HG03135 (cell line): ENCODE measurements around the gene BMPR1A.

Source experiments
- ATAC-seq: cut with Tn5 transposase; IDR thresholded peaks from one replicate; pipeline ENCODE4 v1.9.1; 2021; ENCODE audit warnings: mild to moderate bottlenecking, moderate library complexity; ENCODE audit not compliant: unreplicated experiment

The BMPR1A gene

DNA sequence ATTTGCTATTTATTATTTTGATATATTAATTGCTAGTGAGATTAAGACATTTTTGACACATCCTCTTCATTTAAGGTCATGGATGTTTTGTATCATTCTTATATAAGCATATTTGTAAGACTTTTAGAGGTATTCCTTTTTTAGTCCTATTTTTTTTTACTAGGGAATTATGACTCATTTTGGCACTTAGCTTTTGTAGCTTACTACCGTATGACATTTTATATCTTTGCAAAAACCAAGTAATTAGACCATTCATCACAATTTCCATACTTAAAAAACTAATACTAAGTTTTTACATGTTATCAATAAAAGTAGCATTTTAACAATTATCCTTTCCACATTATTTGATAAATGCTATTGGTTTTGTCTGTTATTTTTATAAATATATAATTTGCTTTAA is 41.6 kb downstream of the BMPR1A start:
- ATAC-seq, result no peak

DNA sequence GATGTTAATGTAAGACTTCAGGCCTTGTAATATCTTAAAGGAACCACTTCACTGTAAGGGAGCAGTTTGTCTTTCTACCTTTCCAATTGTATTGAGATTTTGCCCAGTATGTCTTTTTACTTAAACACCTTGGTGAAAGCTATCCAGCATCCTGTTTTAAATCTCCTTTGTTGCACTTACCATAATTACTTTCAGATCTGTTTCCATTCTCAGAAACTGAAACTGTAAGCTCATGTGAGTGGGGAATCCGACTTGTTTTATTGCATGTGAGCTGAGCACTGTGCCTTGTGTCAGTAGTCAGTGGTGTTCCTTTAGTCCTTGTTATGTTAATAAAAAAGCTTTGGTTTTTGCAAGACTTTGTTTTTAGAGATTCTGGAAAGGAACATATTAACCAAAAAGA is 42.2 kb downstream of the BMPR1A start:
- no peak for ATAC-seq

DNA sequence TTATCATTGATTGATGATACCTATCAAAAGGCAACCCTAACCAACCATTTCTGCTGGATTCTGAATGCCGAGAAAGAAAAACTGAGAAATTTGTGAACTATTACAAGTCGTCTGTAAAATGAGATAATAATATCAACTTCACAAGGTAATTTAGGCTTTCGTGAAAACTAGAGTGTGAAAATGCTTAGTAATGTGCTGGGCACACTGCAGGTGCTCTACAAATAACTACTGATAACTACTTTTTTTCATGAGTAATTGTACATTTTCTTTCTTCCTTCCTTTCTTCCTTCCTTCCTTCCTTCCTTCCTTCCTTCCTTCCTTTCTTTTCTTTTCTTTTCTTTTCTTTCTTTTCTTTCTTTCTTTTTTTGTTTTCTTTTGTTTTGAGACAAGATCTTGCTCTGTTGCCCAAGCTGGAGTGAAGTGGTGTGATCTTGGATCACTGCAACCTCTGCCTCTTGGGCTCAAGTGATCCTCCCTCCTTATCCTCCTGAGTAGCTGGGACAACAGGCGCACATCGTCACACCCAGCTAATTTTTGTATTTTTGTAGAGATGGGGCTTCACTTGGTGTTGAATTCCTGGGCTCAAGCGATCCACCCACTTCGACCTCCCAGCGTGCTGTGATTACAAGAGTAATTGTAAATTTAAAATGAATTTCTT is 42.9 kb downstream of the BMPR1A start:
- ATAC-seq, result no peak

DNA sequence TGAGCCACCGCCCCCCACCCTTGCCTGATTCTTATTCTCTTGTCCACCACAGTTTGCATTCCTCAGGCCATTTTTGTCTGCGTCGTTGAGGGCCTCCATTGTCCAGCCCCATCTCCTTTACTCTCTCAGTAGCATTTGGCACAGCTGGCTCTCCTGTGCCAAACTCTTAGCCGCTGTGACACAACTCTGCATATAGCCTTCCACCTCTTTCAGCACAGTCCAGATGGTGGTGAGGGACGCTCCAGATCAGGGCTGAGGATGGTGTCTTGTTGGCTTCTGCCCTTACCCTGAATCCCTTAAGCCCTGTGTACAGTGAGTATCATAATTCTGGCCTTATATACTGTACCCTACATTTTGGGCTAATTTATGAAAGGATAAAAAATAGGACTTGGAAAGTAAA is 45.6 kb downstream of the BMPR1A start:
- no peak for ATAC-seq

DNA sequence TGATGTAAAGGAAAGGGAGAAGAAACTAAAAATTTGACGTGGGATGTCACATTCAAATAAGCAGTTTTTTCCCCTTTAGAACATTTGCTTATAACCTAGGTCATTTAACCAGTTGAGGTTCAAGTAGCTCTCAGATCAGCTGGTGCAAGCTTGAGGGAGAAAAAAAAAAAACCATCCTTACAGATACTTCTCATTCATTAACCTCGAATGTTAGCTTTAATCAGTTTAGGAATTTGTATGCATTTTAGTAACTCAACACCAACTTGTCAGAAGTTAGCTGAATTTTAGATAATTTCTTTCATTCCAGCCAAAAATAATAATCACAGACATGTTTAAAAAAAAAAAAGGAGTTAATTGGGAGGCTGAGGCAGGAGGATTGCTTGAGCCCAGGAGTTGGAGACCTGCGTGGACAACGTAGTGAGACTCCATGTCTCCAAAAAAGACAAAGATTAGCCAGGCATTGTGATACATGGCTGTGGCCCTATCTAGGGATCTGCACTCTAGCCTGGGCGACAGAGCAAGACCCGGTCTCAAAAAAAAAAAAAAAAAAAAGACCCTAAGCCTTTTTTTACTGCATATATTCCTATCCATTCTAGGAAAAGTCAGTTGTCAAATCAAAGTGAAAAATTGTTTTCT is 46.2 kb downstream of the BMPR1A start:
- ATAC-seq, result no peak

DNA sequence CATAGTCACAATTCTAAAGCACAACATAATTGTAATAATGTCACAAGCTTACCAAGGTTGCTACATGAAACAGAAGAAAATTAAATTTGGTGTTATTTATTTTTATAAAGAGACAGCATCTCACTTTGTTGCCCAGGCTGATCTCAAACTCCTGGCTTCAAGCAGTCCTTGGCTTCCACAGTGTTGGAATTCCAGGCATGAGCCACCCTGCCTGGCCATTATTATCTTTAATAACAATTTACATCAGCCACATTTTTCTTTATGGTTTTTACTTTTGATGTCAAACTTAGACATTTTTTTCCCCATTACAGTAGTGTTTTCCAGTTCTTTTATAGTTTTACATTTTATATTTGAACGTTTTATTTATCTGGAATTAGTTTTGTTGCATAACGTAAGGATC is 46.7 kb downstream of the BMPR1A start:
- ATAC-seq, result no peak

DNA sequence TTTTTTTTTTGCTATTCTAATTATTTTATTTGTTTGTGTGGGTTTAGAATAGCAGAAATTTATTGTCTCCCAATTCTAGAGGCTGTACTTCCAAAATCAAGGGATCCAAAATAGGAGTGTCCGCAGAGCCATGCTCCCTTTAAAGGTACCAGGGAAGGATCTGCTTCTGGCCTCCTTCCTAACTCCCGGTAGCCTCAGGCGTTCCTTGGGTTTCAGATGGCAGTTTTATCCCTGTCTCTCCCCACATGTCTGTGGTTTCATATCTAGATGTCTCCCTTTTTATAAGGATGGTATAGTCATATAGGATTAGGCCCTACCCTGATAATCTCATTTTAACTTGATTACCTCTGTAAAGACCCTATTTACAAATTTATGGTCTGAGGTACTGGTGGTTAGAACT is 48.4 kb downstream of the BMPR1A start:
- no peak for ATAC-seq

DNA sequence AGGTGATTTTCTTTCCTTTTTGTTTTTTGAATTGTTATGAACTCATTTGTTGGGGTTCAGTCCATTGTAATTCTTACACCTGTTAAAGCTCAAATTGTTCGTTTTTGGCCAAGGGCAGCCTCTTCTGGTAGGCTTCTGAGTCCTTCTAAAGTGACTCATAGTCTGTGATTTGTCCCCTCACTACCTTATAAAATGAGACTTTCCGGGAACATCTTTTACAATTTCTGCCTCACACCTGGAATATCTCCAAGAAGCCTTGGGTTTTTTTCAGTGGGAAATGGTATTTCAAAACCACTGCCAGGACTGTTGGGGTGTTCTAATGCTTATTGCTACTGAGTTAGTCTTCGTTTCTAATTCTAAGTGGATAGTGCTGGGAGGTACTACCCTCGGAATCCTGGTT is 56.7 kb downstream of the BMPR1A start:
- no peak for ATAC-seq

DNA sequence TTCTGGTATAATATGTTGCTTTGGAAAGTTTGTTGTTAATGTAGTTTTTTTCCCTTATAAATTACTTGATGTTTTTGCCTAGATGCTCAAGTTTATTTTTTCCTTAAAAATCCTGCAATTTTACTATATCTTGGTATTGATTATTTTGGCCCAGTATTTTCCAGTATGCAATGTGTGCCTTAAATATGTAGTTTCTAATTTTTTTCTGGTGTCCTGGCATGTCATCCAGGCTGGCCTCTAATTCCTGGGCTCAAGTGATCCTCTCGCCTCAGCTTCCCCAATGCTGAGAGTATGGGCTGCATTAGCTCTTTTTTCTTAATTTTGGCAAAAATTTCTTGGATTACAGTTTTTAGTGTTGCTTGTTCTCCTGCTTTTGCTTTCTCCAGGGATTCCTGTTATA is 57.6 kb downstream of the BMPR1A start:
- ATAC-seq, result no peak

DNA sequence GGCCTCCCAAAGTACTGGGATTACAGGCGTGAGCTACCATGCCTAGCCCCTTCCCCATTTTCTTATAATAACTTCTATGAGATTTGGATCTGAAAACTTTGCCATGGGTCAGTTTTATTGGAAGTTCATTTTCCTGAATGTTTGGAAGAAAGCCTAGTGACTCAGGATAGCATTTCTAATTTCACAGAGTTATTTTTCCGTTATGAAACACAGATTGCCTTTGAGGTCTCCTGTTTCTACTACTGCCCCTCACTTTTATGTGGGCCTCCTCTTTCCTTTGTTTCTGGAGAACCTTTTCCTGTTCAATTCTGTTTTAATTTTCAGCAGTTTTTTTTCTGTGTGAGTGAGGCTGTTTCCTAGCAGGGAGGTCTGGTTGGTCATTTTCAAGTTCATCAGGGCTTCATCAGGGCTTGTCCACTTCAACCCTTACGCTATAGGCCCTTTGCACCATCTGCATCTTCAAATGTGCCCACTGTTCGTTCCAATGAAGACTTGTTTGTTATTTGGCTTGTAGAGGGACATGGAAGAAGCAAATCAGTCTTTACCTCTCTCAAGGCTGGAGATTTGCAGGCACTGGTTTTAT is 58.7 kb downstream of the BMPR1A start:
- no peak for ATAC-seq

DNA sequence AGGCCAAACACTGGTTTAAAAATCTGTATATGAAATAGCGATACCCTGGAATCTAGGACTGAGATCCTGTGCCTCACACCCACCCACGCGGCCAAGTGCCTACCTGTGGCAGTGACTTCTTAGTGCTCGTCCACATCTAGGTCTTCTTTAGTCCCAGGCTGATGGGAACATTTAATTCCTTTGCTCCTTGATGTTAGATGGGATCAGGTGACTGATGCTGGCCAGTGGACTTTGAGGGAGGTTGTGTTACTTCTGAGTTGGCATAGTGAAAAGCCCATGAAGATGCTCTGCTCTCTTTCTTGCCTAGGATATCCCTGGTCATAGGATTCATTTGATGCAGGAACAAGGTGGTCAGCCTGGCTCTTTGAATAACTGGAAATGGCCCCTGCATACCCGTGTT is 59.2 kb downstream of the BMPR1A start:
- ATAC-seq, result no peak

DNA sequence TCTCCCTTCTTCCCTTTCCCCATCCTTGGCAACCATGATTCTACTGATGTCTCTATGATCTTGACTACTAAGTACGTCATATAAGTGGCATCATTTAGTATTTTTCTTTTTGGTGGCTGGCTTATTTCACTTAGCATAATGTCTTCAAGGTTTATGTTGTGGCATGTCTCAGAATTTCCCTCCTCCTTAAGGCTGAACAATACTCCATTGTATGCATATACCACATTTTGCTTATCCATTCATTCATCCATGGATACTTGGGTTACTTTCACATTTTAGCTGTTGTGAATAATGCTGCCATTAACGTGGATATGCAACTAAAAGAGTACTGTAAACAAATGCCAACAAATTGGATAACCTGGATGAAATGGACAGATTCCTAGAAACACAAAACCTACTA is 60.8 kb downstream of the BMPR1A start:
- ATAC-seq, result no peak

DNA sequence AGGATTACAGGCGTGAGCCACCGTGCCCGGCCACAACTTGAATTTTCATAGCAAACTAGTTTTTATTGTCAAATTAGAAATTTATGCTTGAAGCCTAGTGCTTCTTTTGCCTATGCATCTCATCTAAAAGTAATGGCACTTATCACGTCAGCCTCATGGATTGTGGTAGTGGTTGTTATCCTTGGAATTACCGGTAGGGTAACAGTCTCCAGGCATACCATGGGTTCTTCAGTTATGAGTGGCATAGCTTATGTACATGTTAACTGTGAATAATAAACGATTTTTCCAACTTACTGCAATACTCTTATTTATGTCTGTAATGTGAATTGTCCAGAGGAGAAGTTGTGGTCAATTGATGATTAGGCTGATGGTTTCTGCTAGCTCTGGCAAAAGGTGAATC is 63.1 kb downstream of the BMPR1A start:
- no peak for ATAC-seq

DNA sequence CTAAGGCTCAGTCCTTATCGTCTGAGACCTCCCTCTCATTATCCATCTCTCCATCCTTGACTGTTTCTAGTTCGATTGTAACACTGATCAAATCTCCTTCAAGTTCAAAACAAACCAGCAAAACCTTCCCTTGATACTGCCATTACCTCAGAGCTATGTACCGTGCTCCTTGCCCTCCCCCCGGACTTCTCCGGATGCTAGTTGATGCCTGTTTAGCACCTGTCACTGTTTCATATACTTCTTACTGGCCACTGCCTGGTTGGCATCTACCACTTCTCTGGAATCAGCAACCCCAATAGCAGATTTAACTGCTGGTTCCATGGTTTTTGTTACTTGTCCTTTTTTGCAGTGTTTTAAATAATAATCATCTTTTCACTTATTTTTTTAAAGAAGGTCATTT is 64.1 kb downstream of the BMPR1A start:
- ATAC-seq, result no peak

DNA sequence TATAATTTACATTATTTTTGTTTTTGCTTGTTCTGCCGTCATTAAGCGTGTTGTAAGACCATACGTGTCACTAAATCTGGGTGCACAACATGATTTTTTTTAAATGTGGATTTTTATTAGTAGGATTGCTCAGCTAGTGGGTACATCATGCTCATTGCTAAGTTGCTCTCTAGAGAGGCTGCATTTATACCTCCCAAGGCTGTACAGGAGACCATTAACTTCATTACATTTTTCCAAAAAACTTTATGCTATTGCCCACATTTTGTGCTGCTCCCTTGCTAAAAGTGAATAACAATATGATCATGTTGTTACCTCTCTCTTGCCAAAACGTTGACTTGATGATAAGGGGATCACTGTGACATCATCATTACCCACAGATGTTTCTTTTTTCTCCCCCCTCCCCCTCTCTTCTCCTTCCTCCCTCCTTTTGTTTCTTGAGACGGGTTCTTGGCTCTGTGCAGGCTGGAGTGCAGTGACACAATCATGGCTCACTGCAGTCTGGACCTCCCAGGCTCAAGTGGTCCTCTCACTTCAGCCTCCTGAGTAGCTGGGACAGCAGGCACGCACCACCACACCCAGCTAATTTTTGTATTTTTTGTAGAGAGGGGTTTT is 65.1 kb downstream of the BMPR1A start:
- no peak for ATAC-seq

DNA sequence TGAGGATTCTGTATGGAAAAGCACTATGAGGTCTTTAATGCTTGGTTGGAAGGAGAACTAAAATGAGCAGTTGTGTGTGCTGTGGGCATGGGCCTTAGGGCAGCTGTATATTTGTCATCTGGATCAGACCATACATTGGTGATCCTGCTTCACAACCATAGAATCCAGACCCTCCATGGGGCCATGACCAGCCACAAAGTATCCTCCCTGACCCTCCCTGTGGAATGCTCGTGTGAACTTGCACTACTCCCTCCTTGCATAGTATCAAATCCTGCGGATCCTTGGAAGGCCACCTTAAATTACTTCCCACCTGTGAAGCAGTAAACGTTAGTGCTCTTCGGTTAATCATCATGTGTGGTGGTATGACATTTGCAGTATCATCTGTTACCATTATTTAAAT is 67.1 kb downstream of the BMPR1A start:
- no peak for ATAC-seq

DNA sequence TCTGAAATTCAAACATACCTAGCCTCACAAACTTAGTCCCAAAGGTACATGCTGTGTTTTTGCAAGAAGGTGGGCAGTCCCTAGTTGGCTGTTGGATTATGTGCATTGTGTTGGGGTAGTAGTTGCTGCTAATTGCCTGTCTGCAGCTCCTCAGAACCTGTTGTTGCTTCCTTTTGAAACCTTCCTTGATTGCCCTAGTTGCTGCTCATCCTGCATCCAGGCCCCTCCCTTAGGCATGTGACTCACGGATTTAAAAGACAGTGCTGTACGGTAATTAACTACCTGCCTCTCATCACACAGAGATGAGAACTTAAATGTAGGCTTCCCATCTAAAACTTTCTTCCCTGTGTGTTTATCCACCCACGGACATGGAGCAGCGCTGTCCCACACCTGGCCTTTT is 67.7 kb downstream of the BMPR1A start:
- ATAC-seq, result no peak

DNA sequence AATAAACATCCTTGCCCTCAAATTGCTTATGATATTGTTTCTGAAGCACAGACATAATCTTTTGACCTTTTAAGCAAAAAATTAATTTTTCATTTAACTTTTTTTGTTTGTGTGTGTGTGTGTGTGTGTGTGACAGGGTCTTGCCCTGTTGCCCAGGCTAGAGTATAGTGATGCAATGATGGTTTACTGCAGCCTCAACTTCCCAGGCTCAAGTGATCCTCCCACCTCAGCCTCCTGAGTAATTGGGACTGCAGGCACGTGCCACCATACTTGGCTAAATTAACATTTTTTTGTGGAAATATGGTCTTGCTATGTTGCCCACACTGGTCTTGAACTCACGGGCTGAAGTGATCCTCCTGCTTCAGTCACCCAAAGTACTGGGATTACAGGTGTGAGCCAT is 68.9 kb downstream of the BMPR1A start:
- ATAC-seq, result no peak

DNA sequence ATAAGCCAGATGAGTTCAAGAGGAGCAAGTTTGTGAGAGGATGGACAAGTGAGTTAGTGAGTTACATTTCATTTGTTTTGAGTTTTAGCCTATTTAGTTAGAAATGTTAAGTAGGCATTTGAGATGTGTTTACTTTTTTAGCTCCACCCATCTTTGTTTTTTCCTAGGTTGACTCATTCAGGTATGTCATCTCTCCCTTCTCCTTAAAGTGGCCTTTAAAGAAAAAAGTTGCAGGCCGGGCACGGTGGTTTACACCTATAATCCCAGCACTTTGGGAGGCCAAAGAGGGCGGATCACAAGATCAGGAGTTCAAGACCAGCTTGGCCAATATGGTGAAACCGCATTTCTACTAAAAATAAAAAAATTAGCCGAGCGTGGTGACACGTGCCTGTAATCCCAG is 71.2 kb downstream of the BMPR1A start:
- no peak for ATAC-seq

DNA sequence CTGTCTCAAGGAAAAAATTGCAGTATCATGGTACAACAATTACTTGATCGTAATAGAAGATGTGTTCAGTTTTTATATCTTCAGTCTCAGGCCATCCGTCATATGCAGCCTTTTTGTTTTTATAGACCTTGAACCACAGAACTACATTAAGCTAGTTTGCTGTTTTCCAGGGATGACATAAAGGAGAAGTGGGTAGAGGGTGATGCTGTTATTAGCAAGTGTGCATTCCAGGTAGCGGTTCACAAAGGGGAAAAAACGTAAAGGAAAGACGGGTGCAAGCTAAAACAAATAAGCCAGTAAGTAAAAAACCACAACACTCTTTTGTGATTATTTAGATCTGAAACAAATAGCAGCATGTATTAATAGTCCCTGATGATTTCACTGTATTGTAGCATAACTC is 71.7 kb downstream of the BMPR1A start:
- ATAC-seq, result no peak

DNA sequence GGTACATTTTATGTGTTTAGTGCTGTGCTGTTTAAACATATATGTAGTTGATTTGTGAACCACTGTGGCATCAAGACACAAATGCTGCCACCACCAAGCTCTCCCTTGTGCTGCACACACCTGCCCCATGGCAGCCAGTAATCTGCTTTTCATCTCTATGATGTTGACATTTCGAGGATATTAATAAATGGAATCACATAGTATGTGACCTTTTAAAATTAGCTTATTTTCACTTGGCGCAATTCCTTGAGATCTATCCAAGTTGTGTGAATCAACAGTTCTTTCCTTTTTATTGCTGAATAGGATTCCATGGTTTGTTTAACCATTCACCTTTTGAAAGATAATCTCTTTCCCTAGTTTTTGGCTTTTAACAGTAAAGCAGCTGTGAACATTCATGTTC is 73.1 kb downstream of the BMPR1A start:
- no peak for ATAC-seq

DNA sequence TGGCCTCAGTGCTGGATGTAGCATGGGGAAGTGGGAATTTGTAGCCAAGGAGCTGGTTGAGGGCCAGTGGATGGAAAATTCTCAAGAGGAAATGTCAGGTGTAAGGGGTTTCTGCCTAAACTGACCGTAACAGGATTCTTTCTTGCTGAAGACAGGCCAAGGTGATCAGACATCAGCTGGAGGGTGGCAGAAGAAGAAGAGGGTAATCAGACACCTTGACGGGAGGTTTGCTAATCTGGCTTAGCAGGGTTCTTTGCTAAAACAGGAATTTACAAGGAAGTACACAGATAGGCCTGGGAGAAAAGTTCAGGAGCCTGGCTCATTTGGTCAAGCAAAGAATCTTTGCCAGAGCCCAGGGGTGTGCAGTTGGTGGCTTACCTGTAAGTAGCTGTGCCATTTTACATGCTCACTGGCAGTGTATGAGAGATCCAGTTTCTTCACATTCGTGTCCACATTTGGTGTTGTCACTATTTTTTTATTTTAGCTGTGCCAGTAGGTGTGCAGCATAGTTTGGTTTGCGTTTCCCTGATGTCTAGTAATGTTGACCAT is 73.7 kb downstream of the BMPR1A start:
- no peak for ATAC-seq
